Glomerular endothelial cell (primary cell): ENCODE measurements around the gene ZNF654. TPM values are rescaled to one million over a fixed set of nuclear protein-coding genes. Genes with fewer than 3 reads are reported as not detected.
"Not testable (repeated sequence)": the region's sequence is repeated elsewhere in the genome, so short reads cannot be mapped to it uniquely, and the experiment has no call there.

Source experiments
- DNase-seq: peaks from one replicate; pipeline ENCODE4 v3.0.0-alpha.2; 2011; ENCODE audit warnings: low read depth, low spot score; ENCODE audit errors: extremely low read depth
- total RNA-seq: library from RNA; depleted of rRNA; stranded (reverse); fragments of >200 nt; gene quantifications from 2 replicates; pipeline ENCODE4 v1.2.3, GENCODE V29; 2015

Gene ZNF654
- total RNA-seq, 1 donor from 2014 or later, result 12.7 TPM

DNA sequence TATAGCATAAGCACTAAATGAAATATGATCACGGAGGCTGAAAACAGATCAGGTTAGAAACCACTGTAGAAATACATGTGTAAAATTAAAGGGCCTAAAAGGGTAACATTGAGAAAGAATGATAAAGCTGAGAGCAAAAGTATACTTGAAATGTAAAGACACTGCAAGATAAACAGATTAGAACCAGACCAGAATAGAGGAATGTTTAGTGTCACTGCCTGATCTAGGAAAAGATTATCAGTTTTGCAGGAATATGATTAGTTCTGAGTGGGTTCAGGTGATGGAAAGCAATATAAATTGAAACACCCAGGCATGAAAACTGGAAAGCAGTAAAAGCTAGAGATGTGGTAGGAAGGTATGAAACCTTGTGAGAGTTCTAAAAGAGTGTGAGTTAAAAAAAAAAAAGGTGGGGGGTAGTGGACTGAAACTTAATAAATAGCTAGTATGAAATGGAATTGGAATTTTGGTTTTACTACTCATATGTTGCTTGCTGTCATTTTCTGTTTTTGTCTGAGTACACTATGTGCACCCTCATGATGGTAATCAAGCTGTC is 74.7 kb downstream of the ZNF654 start:
- no peak for DNase-seq

DNA sequence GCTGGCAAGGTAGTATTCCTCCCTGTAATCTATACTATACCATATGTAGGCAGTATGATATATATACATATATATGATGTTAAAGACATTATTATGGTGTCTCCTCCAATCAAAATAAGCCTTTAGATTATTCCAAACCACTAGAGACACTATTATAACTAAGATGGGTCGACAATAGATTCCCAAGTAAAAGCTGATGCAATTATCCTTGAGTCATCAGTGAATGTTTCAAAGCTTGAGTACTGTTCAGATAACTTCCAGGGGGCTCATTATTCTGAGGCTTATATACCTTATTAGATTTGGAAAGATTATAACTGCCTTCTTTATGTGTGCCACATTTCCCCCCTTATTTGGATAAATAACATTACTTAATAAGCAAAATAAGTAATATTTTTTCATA is 78.8 kb downstream of the ZNF654 start:
- DNase-seq, result no peak

DNA sequence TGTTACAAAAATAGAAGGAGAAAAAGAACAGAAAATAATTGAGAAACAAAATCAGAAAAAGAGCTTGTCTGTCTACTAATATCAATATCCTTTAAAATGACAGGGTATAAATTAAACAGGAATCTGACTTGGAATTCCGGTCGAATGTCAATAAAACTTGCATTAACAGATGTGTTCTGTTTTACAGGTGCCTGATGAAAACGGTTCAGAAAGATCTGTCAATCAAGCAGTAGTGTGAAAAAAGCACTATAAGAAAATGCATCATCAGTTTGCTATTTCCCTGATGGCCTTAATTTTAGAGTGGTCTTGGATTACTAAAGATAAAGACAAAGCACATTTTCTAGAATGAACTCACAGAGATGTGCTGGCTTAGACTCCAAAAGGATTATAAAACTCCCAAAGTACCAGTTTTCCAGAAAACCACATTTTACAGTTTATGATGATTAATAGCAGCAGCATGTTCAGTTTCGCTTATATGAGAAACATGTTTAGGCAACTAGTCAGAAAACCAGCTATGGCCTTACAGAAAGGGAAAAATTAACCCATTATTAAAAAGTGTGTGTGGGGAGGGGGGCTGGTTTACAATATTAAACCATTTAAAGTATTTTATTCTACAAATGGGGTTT is 82.5 kb downstream of the ZNF654 start:
- DNase-seq, result no peak

DNA sequence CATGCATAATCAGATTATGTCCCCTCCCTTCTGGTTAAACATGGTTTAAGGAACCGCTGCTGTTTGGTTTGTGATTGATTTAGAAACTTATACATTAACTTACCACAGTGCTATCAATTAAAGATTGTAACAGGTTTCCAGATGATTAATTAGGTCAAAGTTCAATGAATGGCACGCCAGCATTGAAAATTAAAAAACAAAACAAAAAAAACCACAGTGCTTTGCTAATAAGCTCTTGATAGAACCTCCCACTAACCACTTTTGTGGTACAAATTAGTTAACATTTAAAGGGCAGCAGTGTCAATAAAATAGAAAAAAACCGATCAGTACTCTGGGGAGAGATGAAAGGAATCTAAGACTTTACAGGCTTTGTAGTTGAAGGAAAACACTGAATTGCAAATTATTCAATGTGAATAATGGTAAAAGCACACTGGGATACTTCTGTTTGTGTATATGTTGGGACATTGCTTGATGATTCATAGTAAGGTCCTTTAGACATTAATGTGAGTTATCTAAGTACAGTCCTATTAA is 83.1 kb downstream of the ZNF654 start:
- no peak for DNase-seq

DNA sequence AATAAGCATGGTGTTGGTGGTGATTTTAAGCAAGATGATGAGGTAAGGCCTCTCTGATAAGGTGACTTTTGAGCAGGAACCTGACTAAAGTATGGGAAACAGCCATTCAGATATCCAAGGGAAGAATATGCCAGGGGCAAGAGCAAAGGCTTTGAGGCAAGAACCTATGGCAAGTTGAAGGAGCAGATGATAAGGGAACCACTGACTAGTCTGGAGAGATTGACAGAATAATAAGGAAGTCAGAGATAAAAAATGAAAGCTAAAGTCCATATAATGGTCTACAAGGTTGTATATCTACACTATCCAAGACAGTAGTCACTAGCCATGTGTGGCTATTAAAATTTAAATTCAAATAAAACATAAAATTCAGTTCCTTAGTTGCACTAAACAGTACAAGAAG is 88.2 kb downstream of the ZNF654 start:
- DNase-seq, result no peak

DNA sequence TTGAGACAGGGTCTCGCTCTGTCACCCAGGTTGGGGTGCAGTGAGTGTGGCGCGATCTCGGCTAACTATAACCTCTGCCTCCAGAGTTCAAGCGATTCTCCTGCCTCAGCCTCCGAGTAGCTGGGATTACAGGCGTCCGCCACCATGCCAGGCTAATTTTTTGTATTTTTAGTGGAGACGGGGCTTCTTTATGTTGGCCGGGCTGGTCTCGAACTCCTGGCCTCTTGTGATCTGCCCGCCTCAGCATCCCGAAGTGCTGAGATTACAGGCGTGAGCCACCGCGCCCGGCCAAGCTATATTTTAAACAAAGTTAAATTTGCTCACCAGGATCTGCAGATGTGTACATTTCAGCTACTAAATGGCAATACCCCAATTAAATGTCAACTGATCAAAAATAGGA is 89.6 kb downstream of the ZNF654 start:
- no peak for DNase-seq

DNA sequence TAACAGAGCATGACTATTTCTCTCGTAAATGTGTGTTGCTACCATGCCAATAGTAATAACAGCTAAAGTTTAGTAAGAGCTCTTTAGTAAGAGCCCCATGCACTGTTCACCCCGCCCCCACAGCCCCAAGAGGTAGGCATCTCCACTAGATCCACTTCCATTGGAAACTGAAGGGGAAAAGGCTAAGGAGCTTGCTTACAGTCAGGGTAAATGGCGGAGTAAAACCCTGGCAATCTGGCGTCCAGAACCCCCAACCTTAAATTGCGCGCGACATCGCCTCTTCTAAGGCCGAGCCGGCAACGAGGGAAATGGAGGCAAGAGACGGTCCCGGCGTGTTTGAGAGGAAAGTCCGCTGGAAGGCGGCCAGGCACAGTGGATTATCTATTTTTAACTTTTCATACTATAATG is 90.0 kb downstream of the ZNF654 start:
- DNase-seq, result peak; percentile 4

DNA sequence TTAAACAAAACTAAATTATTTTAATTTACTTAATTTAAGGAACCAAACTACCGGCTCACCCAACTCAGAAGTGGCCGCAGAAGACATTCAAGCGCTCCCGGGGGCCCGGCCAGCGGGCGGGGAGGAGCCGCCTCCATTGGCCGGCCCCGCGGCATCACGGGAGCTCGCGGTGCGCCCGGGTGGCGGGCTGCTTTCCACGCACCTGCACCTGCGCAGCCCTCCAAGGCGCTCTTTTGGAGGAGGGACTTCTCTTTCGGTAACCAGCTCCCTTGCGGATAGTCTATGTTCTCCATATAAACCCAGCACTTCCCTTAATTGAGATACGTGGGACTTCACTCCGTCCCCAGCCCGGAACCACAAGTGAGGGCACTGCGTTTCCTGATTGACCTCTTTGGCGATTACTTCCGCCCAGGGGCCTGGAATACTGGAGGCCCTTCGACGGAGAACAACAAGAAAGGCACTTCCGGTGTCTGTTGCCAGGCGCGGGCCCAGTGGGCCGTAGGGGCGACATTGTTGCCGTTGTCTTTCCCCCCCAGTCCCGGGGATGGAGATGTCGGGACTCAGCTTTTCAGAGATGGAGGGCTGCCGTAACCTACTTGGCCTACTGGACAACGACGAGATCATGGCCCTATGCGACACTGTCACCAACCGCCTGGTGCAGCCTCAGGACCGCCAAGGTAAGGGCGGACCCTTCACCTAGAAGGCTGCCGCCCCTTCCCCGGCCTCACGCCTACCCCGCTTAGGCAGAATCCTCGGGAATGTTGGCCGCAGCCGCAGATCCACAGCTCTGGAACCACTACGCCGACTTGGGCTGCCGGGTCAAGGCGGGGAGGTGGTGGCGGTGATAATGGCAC is 90.7 kb downstream of the ZNF654 start, which contains the start of gene C3orf38:
Gene C3orf38 (plus strand): TSS at position 451 of the 854 bp plus-strand sequence. CDS start 94 bp downstream, at position 545.
- DNase-seq, result peak; percentile 51

DNA sequence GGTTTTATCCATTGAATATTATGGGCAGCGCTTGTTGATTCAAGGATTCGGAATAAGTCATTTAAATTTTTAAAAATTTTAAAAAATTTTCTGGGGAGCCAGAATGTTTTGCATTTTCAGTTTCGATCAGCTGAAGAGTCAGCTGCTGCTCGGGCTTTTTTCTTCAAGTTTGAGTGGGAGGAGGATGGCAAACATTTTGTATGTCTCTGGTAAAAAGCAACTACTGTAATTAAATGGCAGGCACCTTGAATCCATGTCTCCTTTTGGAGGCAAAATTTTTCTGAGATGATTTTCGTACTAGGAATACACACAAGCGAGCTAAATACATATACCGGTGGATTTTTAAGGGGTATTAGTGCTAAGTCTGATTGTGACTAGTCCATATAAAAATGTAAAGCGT is 91.3 kb downstream of the ZNF654 start:
- no peak for DNase-seq

DNA sequence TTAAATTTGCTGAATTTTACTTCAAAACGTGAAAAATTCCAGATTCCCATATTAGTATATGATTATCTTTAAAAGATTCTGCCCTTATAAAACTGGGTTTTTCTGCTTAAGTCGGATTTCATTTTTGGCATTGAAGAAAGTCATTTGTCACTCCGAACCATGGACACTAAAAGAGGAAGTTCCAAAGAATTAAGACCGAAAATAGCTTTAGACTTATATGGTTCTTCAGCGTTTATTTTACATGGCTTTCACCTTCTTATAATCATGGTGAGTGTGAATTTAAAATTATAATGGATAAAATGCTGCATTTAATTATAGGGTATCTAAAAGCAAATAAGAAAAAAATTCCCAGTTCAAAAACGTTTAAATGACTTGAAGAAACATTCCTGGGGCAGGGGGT is 91.8 kb downstream of the ZNF654 start:
- DNase-seq, result peak; percentile 4

DNA sequence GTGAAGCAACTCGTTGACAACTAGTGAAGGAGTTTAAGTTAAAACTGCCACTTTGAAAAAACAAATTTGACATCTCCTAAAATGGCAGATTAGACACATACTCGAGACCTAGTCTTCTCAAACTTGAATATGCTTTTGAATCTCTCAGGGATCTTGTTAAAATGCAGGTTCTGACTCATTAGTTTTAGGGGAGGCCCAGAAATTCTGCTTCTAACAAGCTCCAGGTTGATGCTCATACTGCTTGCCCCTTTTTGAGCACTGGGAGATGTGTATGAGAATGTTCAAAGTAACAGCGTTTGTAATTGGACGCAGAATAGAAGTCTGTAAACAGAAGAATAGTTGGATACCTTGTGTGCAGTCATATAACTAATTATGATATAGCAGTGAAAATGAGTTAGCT is 92.3 kb downstream of the ZNF654 start:
- DNase-seq, result no peak

DNA sequence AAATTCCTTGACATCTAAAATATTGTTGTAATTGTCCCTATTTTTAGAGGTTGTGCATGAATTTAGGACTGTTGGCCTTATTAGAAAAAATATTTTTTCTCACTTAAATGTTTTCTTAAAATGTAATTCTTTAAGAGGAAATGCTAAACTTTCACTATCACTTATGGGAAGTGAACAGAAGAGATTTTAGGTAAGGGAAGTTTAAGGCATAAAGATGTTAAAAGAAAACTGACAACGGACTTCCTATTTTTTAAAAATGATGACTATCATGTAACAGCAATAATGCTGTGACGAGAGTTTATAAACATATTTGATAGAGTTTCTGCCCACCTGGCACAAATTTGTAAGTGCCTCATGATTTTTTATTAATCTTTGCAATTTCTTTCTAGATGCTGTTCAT is 93.8 kb downstream of the ZNF654 start:
- no peak for DNase-seq

DNA sequence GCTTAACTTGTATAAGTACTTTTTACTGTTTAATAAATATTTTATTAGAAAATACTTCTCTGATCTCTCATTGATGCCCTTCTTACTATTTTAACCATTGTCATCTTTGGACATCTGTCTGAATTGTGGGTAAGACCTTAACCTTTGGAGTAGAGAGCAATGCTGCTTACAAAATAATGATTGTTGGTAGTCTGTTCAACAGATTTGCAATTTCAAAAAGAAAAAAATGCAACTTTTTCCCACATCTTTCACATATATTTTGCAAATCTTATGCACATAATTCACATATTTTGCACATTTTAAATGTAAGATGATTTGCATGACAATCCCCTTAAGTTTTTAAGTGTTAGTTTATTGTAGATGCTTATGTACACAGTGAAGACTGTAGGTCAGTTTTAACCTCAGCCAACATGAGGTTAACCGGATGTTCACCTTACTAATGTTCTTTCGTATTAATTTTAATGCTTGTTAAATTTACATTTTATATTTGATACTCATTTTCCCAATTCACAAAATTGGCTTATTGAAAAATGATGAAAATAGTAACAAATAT is 107.4 kb downstream of the ZNF654 start:
- DNase-seq, result no peak

DNA sequence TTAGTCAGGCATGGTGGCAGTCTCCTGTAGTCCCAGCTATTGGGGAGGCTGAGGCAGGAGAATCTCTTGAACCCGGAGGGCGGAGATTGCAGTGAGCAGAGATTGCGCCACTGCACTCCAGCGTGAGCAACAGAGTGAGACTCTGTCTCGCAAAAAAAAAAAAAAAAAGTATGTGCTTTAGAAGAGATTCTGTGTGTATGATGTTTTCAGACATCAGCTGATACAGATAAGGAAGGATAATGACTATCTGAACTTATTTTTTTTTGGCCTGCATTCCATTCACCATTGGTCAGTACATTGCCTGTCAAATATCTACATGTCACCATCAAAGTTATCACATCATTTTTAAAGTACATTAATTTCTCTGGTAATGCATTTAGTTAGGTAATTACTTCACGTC is 108.1 kb downstream of the ZNF654 start:
- DNase-seq, result no peak

DNA sequence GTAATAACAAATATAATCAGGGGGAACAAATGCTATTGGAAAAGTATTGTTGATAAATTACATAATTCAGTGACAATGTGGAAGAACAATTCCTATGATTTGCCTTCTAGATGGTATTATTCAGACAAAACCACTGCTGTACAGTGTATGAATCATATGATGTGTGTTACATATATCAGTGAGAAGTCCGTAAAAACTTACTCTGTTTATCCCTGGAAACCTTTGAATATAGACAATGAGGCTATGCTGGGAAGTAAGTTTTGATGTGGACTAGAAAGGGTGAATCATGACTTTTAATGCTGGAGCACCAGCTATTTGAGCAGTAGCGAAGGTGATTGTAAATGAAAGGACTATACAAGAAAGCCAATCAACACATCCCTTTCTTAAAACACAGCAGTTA is 108.6 kb downstream of the ZNF654 start:
- DNase-seq, result no peak

DNA sequence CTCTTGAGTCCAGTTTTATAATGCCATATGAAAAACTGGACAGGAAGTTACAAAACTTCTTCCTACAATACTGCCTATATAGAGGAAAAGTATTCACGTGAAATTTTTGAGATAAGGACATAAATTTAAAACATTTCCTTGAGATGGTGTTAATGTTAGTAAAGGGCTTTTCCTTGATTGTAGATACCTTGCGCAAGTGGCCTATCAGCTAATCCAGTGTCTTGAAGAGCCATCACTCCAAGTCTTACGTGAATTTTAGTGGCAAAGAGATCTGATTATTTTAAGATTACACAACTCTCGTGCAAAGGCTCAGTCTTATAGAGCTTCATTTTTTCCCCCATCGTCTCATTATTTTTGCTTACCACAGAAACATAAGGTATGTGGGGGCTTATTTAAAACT is 109.1 kb downstream of the ZNF654 start:
- no peak for DNase-seq

DNA sequence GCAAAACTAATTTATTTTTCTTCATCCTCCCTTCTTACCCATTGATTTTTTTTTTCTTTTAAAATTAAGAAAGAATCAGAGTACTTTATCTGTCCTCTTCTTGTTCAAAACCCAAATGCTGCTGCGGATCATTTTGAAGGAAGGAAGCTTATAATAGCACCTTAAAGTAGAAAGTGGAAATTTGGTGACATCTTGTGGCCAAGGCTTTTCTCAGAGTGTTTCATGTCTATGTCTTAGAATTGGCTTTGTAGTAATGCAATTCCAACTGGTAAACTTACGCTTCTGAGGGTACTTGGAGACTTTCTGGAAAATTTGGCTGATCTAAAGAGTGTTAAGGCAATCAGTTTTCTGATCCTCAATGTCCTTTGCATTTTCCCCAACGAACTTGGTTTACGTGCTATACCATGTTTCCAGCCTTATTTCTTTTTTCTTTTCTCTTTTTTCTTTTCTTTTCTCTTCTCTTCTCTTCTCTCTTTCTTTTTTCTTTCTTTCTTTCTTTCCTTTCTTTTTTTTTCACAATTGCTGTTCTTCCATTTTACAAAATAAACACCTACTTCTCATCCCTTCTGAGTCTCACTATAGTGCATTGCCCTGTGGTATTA is 121.4 kb downstream of the ZNF654 start:
- no peak for DNase-seq

DNA sequence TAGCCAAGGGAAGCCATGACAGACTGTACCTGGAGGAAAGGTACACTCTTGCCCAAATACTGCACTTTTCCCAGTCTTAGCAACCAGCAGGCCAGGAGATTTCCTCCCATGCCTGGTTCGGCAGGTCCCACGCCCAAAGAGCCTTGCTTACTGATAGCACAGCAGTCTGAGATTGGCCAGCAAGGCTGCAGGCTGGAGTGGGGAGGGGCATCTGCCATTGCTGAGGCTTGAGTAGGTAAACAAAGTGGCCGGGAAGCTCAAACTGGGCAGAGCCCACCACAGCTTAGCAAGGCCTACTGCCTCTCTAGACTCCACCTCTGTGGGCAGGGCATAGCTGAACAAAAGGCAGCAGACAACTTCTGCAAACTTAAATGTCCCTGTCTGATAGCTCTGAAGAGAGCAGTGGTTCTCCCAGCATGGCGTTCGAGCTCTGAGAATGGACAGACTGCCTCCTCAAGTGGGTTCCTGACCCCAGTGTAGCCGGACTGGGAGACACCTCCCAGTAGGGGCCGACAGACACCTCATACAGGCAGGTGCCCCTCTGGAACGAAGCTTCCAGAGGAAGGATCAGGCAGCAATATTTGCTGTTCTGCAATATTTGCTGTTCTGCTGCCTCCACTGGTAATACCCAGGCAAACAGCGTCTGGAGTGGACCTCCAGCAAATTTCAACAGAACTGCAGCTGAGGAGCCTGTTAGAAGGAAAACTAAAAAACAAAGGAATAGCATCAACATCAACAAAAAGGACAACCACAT is 123.3 kb downstream of the ZNF654 start:
- not testable (repeated sequence) for DNase-seq

DNA sequence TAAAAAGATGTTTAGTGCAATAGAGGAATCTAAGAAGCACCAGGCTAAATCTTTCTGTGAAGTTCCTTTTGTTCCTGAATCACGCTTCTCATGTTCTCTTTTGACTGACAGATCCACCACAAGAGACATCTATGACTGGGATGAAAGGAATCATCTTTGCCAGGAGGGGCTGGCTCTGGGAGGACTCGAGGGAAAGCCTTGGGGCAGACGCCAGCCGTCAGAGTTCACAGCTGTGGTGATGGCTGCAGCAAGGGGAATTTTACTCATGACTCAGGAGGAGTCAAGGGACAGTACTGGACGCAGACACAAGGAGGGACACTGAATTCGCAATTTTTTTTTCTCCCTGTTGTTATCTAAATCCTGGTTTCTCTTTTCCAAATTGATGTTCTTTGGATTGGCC is 129.4 kb downstream of the ZNF654 start:
- no peak for DNase-seq

DNA sequence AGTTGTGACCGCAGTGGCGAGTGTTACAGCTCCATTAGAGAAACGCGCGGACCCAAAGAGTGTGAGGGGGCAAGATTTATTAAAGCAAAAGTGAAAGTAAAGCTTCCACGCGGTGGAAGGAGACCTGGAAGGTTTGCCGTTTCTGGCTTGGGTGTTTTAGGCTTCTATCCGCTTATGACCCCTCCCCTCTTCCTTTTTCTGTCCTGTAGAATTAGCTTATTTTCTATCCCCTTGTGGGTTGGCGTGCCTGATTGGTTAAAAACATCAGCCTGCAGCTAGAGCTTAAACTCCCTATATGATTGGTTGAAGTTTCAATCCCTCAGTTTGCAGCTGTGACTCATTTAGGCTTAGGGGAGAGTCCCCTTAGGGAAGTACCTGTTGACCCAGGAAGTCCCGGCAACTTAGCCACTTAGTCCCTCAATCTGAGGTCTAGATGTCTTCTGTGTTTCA is 130.3 kb downstream of the ZNF654 start:
- no peak for DNase-seq
